SIG-M5 treated with dmso at 0.1 percent for 504 hours (cell line): ENCODE results near the gene FAM72C.
"Not testable (repeated sequence)": the region's sequence is repeated elsewhere in the genome, so short reads cannot be mapped to it uniquely, and the experiment has no call there.

Experiments
- DNase-seq: peaks from one replicate; lab custom pipeline; 2025; ENCODE audit not compliant: unreplicated experiment; lab: John Stamatoyannopoulos, UW

Gene FAM72C

GRCh38 chr1:143971924-143972700, at the start of gene FAM72C:
Gene FAM72C (minus strand): TSS chr1:143971986. CDS start chr1:143971141, 845 bp downstream.
- DNase-seq, result not testable (repeated sequence)

- not testable (repeated sequence) for DNase-seq
Observed at GRCh38 chr1:144020001-144020738, 48.4 kb upstream of the FAM72C start.

- DNase-seq, result not testable (repeated sequence)
Observed at GRCh38 chr1:144019101-144019500, 47.3 kb upstream of the FAM72C start.

GRCh38 chr1:144015180-144015966, 43.6 kb upstream of the FAM72C start:
- not testable (repeated sequence) for DNase-seq

- DNase-seq, result not testable (repeated sequence)
Observed at GRCh38 chr1:144014528-144014927, 42.7 kb upstream of the FAM72C start.

- not testable (repeated sequence) for DNase-seq
Observed at GRCh38 chr1:144014121-144014520, 42.3 kb upstream of the FAM72C start.

- DNase-seq, result not testable (repeated sequence)
Observed at GRCh38 chr1:144012168-144012733, 40.5 kb upstream of the FAM72C start.

GRCh38 chr1:144009410-144009809, 37.6 kb upstream of the FAM72C start:
- not testable (repeated sequence) for DNase-seq

GRCh38 chr1:144004259-144004658, 32.5 kb upstream of the FAM72C start:
- DNase-seq, result not testable (repeated sequence)

- not testable (repeated sequence) for DNase-seq
Observed at GRCh38 chr1:144003306-144004029, 31.7 kb upstream of the FAM72C start.

- not testable (repeated sequence) for DNase-seq
Observed at GRCh38 chr1:144002141-144002881, 30.5 kb upstream of the FAM72C start.

- not testable (repeated sequence) for DNase-seq
Observed at GRCh38 chr1:144001077-144001476, 29.3 kb upstream of the FAM72C start.

- DNase-seq, result not testable (repeated sequence)
Observed at GRCh38 chr1:143996020-143996419, 24.2 kb upstream of the FAM72C start.

- DNase-seq, result not testable (repeated sequence)
Observed at GRCh38 chr1:143993301-143993907, 21.6 kb upstream of the FAM72C start.

- not testable (repeated sequence) for DNase-seq
Observed at GRCh38 chr1:143990699-143991098, 18.9 kb upstream of the FAM72C start.

GRCh38 chr1:143989719-143990118, 17.9 kb upstream of the FAM72C start:
- DNase-seq, result not testable (repeated sequence)

GRCh38 chr1:143989427-143989712, 17.6 kb upstream of the FAM72C start:
- DNase-seq, result not testable (repeated sequence)

GRCh38 chr1:143988602-143989426, 17.0 kb upstream of the FAM72C start:
- not testable (repeated sequence) for DNase-seq
